NB4 (cell line): ENCODE data around the gene SLC24A4.

Experiments
- DNase-seq: peaks from one replicate; pipeline ENCODE4 v3.0.0; 2010; ENCODE audit warnings: low read depth
- H3K4me3 ChIP-seq: one replicate; pipeline ENCODE4 v1.5.1; 2011; ENCODE audit warnings: mild to moderate bottlenecking, low read depth, low read length, moderate library complexity
- MYC ChIP-seq: IDR thresholded peaks from 2 replicates; pipeline ENCODE4 v1.6.1; 2011; ENCODE audit warnings: low read depth, low read length
- POLR2A ChIP-seq: IDR thresholded peaks from 2 replicates; pipeline ENCODE4 v1.6.1; 2011; ENCODE audit warnings: mild to moderate bottlenecking; ENCODE audit not compliant: insufficient read length; ENCODE audit errors: extremely low read depth
- TF ChIP-seq, protein P1 (sequence below): IDR thresholded peaks from one replicate; pipeline ENCODE4 v1.5.1; 2012; ENCODE audit warnings: low read depth, low read length
- TF ChIP-seq, protein P2 (sequence below): IDR thresholded peaks from 2 replicates; pipeline ENCODE4 v1.6.1; 2011; ENCODE audit warnings: low read depth, low read length

SLC24A4 gene

GRCh38 chr14:92539419-92539818 is 216.5 kb downstream of the SLC24A4 start:
- no peak for DNase-seq
- H3K4me3 ChIP-seq = no peak overlapping the region
- TF ChIP-seq, protein P1, sequence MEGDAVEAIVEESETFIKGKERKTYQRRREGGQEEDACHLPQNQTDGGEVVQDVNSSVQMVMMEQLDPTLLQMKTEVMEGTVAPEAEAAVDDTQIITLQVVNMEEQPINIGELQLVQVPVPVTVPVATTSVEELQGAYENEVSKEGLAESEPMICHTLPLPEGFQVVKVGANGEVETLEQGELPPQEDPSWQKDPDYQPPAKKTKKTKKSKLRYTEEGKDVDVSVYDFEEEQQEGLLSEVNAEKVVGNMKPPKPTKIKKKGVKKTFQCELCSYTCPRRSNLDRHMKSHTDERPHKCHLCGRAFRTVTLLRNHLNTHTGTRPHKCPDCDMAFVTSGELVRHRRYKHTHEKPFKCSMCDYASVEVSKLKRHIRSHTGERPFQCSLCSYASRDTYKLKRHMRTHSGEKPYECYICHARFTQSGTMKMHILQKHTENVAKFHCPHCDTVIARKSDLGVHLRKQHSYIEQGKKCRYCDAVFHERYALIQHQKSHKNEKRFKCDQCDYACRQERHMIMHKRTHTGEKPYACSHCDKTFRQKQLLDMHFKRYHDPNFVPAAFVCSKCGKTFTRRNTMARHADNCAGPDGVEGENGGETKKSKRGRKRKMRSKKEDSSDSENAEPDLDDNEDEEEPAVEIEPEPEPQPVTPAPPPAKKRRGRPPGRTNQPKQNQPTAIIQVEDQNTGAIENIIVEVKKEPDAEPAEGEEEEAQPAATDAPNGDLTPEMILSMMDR = no peak
- no peak for TF ChIP-seq MYC
- TF ChIP-seq, protein P2, sequence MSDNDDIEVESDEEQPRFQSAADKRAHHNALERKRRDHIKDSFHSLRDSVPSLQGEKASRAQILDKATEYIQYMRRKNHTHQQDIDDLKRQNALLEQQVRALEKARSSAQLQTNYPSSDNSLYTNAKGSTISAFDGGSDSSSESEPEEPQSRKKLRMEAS = no peak

- TF ChIP-seq, protein P1 = no peak
- TF ChIP-seq POLR2A (no peak), MYC (no peak)
- TF ChIP-seq, protein P2 = no peak
Measured at GRCh38 chr14:92539875-92540274, 216.9 kb downstream of the SLC24A4 start.

DNA sequence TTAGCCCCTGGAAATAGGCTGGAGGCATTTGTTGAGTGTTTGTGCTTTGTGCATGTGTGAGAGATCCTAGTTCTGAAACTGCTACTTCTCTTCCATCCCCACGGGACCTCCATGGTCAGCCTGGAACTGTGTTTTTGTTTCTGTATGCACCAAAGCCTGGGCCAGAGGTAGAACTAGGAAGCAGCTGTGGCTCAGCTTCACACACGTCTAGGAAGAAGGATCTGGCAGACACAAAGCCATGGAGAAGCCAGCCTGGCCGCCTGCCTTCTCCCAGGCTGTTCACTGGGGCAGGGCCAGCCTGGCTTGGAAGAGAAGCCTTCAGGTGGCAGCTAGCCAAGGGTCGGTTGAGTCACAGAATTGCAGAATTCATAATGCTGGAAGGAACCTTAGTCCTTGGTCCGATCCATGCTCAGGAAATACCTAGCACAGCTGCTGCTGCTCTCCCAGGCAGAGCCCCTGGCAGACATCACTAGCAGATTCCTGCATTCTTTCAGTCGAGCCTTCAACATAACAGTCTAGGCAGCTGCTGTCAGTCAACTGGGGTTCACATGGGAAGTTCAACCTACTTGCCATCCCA is 217.6 kb downstream of the SLC24A4 start:
- peak; percentile 33 for DNase-seq
- H3K4me3 ChIP-seq = no peak overlapping the region
- no peak for TF ChIP-seq POLR2A
- no peak for TF ChIP-seq MYC
- TF ChIP-seq, protein P1 = no peak
- TF ChIP-seq, protein P2 = no peak

More at GRCh38 chr14:92539875-92540274, 216.9 kb downstream of the SLC24A4 start:
- H3K4me3 ChIP-seq = no peak overlapping the region
- DNase-seq = no peak

DNA sequence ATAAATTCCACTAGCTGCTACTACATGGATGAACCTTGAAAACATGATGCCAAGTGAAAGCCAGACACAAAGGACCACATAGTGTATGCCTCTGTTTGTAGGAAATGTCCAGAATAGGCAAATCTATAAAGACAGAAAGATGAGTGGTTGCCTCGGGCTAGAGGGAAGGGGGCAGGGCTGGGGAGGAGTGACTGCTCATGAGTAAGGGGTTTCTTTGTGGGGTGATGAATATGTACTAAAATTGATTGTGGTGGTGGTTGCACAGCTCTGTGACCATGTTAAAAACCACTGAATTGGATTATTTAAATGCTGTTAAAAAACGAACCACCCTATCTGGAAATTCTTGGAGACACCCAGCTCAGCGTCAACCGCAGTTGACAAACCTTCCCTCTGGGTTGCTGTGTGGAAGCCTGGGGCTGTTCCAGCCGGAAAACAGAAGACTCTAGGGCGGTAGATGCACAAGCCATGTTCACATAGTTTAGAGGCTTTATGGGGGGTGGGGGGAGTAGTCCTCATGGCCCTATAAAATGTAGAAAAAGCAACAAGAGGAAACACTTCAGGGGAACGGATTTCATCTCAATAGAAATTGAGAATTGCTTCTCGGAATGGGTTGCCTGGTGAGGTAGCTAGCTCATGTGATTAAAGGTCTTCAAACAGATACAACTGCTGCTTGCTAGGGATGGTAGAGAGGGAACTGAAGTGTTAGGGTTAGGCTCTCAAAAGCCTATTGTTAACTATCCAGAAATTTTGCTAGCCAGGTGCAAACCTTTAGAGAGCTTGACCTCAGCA is 220.0 kb downstream of the SLC24A4 start:
- TF ChIP-seq POLR2A (no peak), MYC (no peak)
- TF ChIP-seq, protein P2 = no peak
- TF ChIP-seq, protein P1 = no peak
- H3K4me3 ChIP-seq = no peak overlapping the region
- peak; percentile 31 for DNase-seq

DNA sequence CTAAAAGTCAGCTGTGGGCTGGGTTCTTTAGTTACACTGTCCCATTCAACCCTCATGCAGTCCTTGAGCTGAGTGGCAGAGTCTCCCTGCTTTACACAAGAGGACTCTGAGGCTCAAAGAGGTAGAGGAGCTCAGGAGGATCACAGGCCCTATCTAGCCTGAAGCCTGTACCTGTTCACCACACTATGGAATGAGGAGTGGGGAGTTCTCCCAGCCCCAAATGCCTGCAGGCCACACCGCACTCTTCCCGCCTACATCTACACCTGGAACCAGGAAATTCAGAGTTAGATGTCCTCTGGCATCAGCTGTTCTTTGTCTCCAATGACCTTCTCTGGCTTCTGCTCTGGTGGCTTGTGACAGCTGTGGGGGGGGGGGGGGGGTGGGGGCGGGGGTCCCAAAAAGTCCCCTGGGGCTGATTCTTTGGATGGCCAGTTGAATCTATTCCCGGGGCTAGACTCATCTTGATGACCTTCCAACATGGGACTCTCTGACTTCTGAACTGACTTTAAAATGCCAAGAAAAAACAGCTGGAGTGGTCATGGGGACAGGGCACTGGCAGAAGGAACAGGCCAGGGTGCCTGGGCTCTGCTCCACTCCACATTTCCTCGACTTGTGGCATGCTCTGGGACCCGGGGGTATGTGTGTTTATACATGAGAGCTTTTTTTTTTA is 221.2 kb downstream of the SLC24A4 start:
- H3K4me3 ChIP-seq = no peak overlapping the region

More for the DNA sequence above, 221.2 kb downstream of the SLC24A4 start:
- no peak for TF ChIP-seq POLR2A
- TF ChIP-seq, protein P2 = no peak
- TF ChIP-seq, protein P1 = no peak
- TF ChIP-seq MYC = no peak
- no peak for DNase-seq
